GM19397 (cell line): ENCODE measurements around the gene SOWAHC.

Source experiments
- ATAC-seq: cut with Tn5 transposase; IDR thresholded peaks from one replicate; pipeline ENCODE4 v1.9.1; 2021; ENCODE audit warnings: mild to moderate bottlenecking, moderate library complexity; ENCODE audit not compliant: unreplicated experiment

The SOWAHC gene

DNA sequence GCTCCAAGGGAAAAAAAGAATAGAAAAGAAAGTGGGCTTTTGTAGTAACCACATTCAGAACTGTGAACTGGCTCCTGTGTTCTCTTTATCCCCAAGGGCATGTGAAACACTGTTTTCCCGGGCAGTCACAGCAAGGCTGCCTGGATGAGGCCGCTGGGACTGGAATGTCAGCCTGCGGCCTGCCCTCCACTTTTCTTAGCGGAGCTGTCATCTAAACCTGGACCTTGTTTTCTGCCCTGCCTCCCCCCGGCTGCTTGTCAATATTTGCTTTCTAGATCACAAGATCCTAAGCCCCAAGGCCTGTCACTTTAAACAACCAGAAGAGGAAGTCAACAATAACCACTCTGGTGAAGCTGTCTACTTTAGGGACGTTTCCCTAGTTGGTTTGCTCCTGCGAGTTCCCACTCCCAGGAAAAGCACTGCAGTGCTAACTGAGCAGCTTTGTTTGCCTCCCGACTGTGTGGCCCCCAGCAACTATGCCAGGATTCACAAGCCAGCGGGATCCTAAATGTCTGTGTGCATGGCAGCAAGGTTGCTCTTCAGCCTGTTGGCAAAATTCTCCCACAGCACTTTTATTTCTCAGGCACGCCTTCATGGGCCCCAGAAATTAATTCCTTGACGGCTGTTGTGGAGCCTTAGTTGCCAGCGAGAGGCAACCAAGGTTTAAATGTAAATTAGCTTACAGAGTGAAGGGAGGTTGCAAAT lies 30.6 kb downstream of the SOWAHC start:
- ATAC-seq, result no peak

GRCh38 chr2:109645412-109646184 lies 31.4 kb downstream of the SOWAHC start:
- ATAC-seq, result no peak

- no peak for ATAC-seq
Measured at GRCh38 chr2:109646961-109647360, 32.8 kb downstream of the SOWAHC start.

GRCh38 chr2:109647636-109648035 lies 33.5 kb downstream of the SOWAHC start:
- ATAC-seq, result no peak

DNA sequence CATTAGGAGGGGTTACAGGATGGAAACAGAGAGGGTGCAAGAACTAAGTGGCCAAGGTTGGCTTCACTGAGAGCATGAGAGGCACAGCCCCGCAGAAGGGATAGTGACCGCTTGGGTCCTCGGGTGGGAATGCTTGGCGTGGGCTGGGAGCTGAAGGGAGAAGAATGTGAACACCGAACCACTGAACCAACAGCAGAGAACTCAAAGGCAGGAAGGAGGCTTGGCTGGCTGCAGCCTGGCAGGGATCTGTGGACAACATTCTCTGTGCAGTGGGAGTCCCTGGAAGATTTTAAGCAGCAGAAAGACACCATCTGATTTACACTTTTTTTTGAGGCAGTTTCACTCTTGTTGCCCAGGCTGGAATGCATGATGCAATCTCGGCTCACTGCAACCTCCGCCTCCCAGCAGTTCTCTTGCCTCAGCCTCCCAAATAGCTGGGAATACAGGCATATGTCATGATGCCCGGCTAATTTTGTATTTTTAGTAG lies 33.9 kb downstream of the SOWAHC start:
- no peak for ATAC-seq

DNA sequence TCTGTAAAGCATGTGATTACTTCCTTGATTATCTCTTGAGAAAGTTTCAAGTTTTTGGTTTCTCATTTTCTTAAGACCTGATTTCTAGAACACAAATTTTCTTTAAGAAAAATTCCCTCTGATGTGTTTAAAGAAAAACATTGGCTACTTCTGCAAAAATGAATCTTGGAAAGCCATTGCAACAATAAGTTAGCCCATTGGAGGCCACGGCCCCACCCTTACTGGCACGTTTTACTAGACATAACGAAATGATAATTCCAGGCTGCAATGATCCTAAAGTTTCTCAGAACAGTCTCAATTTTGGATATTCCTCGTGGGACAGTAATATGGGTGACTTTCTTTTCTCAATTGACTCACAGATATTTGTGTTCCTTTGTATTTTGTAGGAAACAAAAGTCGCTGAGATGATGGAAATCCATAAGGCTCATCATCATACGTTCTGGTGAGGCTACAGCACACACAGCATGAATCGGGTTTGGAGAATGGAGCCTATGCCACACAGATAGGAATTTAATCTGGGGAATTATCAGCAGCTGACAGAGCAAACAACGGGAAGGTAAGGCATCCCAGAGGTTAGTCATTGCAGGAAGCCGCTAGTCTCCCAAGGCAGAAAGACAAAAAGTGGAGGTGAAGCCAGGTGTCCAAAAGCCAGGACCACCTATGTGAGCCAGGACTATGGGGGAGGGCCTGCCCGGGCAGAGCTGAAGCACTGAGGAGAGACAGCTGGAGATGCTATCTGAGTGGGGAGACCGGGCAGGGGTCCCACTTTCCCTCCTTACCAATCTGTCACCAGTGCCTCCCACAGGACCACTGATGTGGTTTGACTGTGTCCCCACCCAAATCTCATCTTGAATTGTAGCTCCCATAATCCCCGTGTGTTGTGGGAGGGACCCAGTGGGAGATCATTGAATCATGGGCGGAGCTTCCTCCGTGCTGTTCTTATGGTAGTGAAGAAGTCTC lies 35.9 kb downstream of the SOWAHC start:
- no peak for ATAC-seq

DNA sequence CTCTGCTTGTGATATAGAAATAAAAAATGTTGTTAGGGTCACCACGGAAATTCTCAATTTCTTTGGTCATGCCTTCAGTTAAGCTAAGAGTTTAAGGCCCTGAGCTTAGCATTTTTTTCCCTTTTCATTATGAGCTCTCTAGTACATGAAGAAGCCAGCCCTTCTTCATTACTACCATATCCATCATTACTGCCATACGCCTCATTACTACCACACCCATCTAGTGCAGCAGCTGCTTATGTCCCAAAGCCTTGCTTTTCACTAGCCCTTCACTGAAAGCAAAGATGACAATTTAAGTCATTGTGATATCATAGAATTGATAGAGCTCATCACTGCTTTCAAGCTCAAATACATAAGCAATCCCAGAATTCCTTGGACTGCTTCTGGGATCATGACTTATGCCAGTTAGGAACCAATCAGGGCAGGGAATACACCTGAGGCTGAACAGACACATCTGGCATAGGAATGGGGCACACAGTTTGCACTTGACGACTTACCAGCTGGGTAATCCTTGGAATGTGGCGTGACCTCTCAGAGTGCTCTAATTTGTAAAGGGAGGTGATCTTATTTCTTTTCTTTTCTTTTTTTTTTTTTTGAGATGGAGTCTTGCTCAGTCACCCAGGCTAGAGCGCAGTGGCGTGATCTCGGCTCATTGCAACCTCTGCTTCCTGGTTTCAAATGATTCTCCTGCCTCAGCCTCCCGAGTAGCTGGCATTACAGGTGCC lies 40.3 kb downstream of the SOWAHC start:
- ATAC-seq, result no peak

- no peak for ATAC-seq
Measured at GRCh38 chr2:109655287-109655686, 41.1 kb downstream of the SOWAHC start.

- no peak for ATAC-seq
Measured at GRCh38 chr2:109659396-109660045, 45.4 kb downstream of the SOWAHC start.

DNA sequence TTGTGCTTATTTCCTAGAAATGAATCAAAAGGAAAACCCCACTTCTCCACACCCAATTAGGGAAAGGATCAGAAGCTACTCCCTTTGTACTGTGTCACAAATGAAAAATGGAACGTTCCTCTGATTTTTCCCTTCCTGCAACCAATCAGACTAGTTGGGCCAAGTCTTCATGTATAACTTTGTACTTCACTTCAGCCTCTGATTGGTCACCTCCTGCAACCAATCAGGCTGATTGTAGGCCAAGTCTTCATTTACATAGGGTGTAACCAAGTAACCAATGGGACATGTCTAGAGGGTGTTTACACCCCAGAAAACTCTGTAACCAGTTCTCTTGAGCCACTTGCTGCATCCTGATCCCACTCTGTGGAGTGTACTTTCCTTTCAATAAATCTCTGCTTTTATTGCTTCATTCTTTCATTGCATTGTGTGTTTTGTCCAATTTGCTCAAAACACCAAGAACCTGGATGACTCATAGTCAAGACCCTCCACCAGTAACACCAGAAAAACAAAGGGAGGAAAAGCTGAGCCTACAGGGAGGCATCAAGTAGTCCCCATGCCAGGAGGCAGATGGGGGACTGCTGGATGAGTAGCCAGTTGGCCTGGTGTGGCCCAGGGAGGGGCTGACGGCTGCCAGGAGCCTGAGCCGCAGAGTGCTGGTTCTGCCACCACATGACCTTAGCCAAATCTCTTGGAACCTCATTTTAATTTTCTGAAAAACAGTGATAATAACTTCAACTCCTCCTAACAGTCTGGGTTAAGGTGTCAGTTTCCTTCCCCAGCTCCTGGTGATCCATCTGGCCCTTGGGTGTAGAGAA lies 46.1 kb downstream of the SOWAHC start:
- ATAC-seq, result no peak

GRCh38 chr2:109662889-109663288 lies 48.7 kb downstream of the SOWAHC start:
- ATAC-seq, result no peak

GRCh38 chr2:109663721-109664120 lies 49.6 kb downstream of the SOWAHC start:
- no peak for ATAC-seq

GRCh38 chr2:109666466-109666865 lies 52.3 kb downstream of the SOWAHC start:
- no peak for ATAC-seq
